22Rv1 (cell line): Measurements from ENCODE around the gene MTNR1A.

ENCODE experiments used
- ZFX ChIP-seq: fragments of 450-650 bp; IDR thresholded peaks from 2 replicates; pipeline ENCODE4 v1.6.1; 2017; ENCODE audit warnings: antibody characterized with exemption, borderline replicate concordance
- TF ChIP-seq, protein P1 (sequence below): fragments of 450-650 bp; IDR thresholded peaks from 2 replicates; pipeline ENCODE4 v1.5.1; 2017; ENCODE audit warnings: mild to moderate bottlenecking

DNA sequence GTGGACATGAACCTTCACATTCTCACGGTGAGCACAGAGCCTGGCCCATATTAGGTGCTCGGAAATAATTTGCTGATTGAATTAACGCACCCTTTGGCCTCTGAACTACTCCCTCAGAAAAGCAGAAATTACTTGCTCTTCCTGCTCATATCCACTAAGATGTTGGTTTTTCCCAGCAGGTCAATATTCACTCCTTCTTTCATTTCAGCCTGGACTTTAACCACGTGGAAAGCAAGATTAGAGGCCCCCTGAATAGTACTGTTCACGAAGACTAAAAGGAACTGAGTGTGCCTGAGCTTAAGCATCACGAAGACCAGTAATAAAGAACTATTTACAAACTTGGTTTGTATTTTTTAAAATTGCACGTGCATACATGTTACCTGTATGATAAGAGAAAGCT lies 9.9 kb downstream of the MTNR1A start:
- TF ChIP-seq ZFX: no peak
- TF ChIP-seq, protein P1, sequence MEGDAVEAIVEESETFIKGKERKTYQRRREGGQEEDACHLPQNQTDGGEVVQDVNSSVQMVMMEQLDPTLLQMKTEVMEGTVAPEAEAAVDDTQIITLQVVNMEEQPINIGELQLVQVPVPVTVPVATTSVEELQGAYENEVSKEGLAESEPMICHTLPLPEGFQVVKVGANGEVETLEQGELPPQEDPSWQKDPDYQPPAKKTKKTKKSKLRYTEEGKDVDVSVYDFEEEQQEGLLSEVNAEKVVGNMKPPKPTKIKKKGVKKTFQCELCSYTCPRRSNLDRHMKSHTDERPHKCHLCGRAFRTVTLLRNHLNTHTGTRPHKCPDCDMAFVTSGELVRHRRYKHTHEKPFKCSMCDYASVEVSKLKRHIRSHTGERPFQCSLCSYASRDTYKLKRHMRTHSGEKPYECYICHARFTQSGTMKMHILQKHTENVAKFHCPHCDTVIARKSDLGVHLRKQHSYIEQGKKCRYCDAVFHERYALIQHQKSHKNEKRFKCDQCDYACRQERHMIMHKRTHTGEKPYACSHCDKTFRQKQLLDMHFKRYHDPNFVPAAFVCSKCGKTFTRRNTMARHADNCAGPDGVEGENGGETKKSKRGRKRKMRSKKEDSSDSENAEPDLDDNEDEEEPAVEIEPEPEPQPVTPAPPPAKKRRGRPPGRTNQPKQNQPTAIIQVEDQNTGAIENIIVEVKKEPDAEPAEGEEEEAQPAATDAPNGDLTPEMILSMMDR: no peak
